CD4-positive, alpha-beta T cell treated with Interleukin-6 for 4 hours (primary cell): ENCODE measurements around the gene SUMF1.

ENCODE experiments used
- DNase-seq: peaks from one replicate; pipeline ENCODE4 v3.0.0-alpha.2; 2020; ENCODE audit warnings: mixed read lengths

The SUMF1 gene

GRCh38 chr3:4497005-4497692 is 30.1 kb upstream of the SUMF1 start:
- no peak for DNase-seq

GRCh38 chr3:4496087-4496452 is 29.0 kb upstream of the SUMF1 start:
- DNase-seq = no peak

- no peak for DNase-seq
Measured at GRCh38 chr3:4495294-4496086, 28.4 kb upstream of the SUMF1 start.

- DNase-seq = no peak
Measured at GRCh38 chr3:4494895-4495264, 27.8 kb upstream of the SUMF1 start.

- DNase-seq = no peak
Measured at GRCh38 chr3:4493941-4494894, 27.1 kb upstream of the SUMF1 start.

GRCh38 chr3:4493014-4493940 is 26.2 kb upstream of the SUMF1 start, which contains the start of gene ITPR1:
Gene ITPR1 (plus strand): TSS chr3:4493348. CDS start chr3:4516492, 23,144 bp downstream.
- peak; percentile 99 for DNase-seq

GRCh38 chr3:4492208-4493013 is 25.3 kb upstream of the SUMF1 start:
- peak; percentile 65 for DNase-seq

- DNase-seq = no peak
Measured at GRCh38 chr3:4491855-4492207, 24.8 kb upstream of the SUMF1 start.

- DNase-seq = no peak
Measured at GRCh38 chr3:4478261-4478660, 11.2 kb upstream of the SUMF1 start.

- DNase-seq = no peak
Measured at GRCh38 chr3:4476496-4476895, 9.4 kb upstream of the SUMF1 start.

- no peak for DNase-seq
Measured at GRCh38 chr3:4475804-4476203, 8.7 kb upstream of the SUMF1 start.

GRCh38 chr3:4474683-4475490 is 7.8 kb upstream of the SUMF1 start:
- DNase-seq = no peak

- no peak for DNase-seq
Measured at GRCh38 chr3:4472766-4473165, 5.7 kb upstream of the SUMF1 start.

GRCh38 chr3:4472312-4472711 is 5.2 kb upstream of the SUMF1 start:
- DNase-seq = no peak

- DNase-seq = no peak
Measured at GRCh38 chr3:4471907-4472306, 4.8 kb upstream of the SUMF1 start.

- no peak for DNase-seq
Measured at GRCh38 chr3:4467522-4467867, 426 bp upstream of the SUMF1 start.

- no peak for DNase-seq
Measured at GRCh38 chr3:4464576-4464975, 2.5 kb downstream of the SUMF1 start.

GRCh38 chr3:4462369-4463040 is 4.6 kb downstream of the SUMF1 start:
- no peak for DNase-seq

- no peak for DNase-seq
Measured at GRCh38 chr3:4461468-4462090, 5.5 kb downstream of the SUMF1 start.

- no peak for DNase-seq
Measured at GRCh38 chr3:4460334-4460733, 6.7 kb downstream of the SUMF1 start.
